ENCODE results near the gene YAE1. TPM values are rescaled to one million over a fixed set of nuclear protein-coding genes. Genes with fewer than 3 reads are reported as not detected.

The YAE1 gene
- 17.8 to 32.5 TPM (median 20.6 TPM) in 5 replicates for total RNA-seq (2022; extraction: Qiagen RNA extraction; ENCODE audit: low read depth)

GRCh38 chr7:39566023-39566921 lies at the start of gene YAE1:
Gene YAE1, plus strand, starts transcription at chr7:39566404. Its CDS starts 15 bp downstream, at chr7:39566419.

Other genes with a start within 250 kb of the YAE1 start
- gene RALA, start 57.2 kb downstream of the YAE1 start, total RNA-seq (2022; extraction: Qiagen RNA extraction; ENCODE audit: low read depth), result 31.0 to 39.0 TPM (median 31.3 TPM) in 5 replicates

Measured in A549 treated with DMSO at 1 μM for 4 hours (cell line).